Uterus (tissue), 4 donors: ENCODE measurements around the gene SLC9A7. TPM values are rescaled to one million over a fixed set of nuclear protein-coding genes. Genes with fewer than 3 reads are reported as not detected.

Experiments used
- DNase-seq, 2 donors: peaks; one replicate each; pipeline ENCODE4 v3.0.0-alpha.2; 2019 to 2020
- H3K27ac ChIP-seq, 2 donors: fragments of 200-600 bp; sonication (generic); 1 replicate in 1 of 2; 2 replicates in 1 of 2; pipeline ENCODE4 v1.5.1; 2016 to 2018
- H3K27me3 ChIP-seq, 2 donors: fragments of 200-600 bp; sonication (generic); one replicate each; pipeline ENCODE4 v1.5.1; 2018 to 2019; ENCODE audit warnings: control low read depth in 1 of 2
- H3K36me3 ChIP-seq, 2 donors: fragments of 200-600 bp; sonication (generic); one replicate each; pipeline ENCODE4 v1.5.1; 2019; ENCODE audit warnings: control low read depth in 1 of 2
- H3K4me1 ChIP-seq, 2 donors: fragments of 200-600 bp; sonication (generic); one replicate each; pipeline ENCODE4 v1.5.1; 2018 to 2019; ENCODE audit warnings: control low read depth in 1 of 2
- H3K4me3 ChIP-seq, 2 donors: fragments of 200-600 bp; sonication (generic); 1 replicate in 1 of 2; 2 replicates in 1 of 2; pipeline ENCODE4 v1.5.1; 2018 to 2019; ENCODE audit warnings: mild to moderate bottlenecking in 1 of 2
- H3K9me3 ChIP-seq, 2 donors: fragments of 200-600 bp; sonication (generic); one replicate each; pipeline ENCODE4 v1.5.1; 2019; ENCODE audit warnings: control low read depth in 1 of 2
- CTCF ChIP-seq, 4 experiments: fragments of 200-600 bp in 2 of 4; fragments of 450-650 bp in 2 of 4; sonication (generic) in 2 of 4; IDR thresholded peaks; one replicate each; pipeline ENCODE4 v1.5.1; 2016 to 2019; ENCODE audit warnings: antibody characterized with exemption in 4 of 4, mild to moderate bottlenecking in 2 of 4, moderate library complexity in 1 of 4
- POLR2A ChIP-seq, 2 donors: fragments of 450-650 bp; IDR thresholded peaks; one replicate each; pipeline ENCODE4 v1.6.1; 2016; ENCODE audit warnings: antibody characterized with exemption in 2 of 2, mild to moderate bottlenecking in 1 of 2, moderate library complexity in 1 of 2
- intact Hi-C: fragments of 100-400 bp; cut with DNase I; formaldehyde crosslinking; loops from one replicate; pipeline ENCODE4 v1.15.1; 2023; ENCODE audit warnings: low total_unique reads
- total RNA-seq, 4 donors: library from RNA; depleted of rRNA in 3 of 4; stranded (reverse); fragments of >200 nt in 3 of 4; gene quantifications; one replicate each; pipeline versions ENCODE4 v1.1.0 to v1.2.4, GENCODE V29; 2014 to 2023
- donor health status: DM: yes; HTN: yes; CAD: no.

SLC9A7 gene
- total RNA-seq, 4 donors from 2014 or later, result 0.51 to 6.4 (median 3.3) TPM

GRCh38 chrX:46712764-46713163 lies 46.2 kb downstream of the SLC9A7 start:
- H3K4me1 ChIP-seq, result no peaks in the 10 kb centered on the region
- no peaks in the 10 kb centered on the region for H3K9me3 ChIP-seq
- no peak overlapping the region for H3K4me3 ChIP-seq
- intact Hi-C loops, result no loop called here
- no peak for TF ChIP-seq CTCF (IDR thresholded peaks at IDR 0.05)
- TF ChIP-seq POLR2A (IDR thresholded peaks at IDR 0.05), result no peak
- H3K27ac ChIP-seq, result no peak overlapping the region
- H3K27me3 ChIP-seq, result peaks cover 0 to 4% of the 10 kb centered on the region in 2 donors
- DNase-seq, result no peak
- H3K36me3 ChIP-seq, result no peaks in the 10 kb centered on the region

- Histone ChIP-seq H3K9me3 (no peaks in the 10 kb centered on the region), H3K4me3 (no peak overlapping the region), H3K4me1 (no peaks in the 10 kb centered on the region), H3K27ac (no peak overlapping the region), H3K27me3 (peaks cover 0 to 4% of the 10 kb centered on the region in 2 donors), H3K36me3 (no peaks in the 10 kb centered on the region)
- TF ChIP-seq POLR2A (IDR thresholded peaks at IDR 0.05) (no peak), CTCF (IDR thresholded peaks at IDR 0.05) (no peak)
- DNase-seq, result no peak
- intact Hi-C loops, result no loop called here
These were observed 47.8 kb downstream of the SLC9A7 start for GRCh38 chrX:46710927-46711623.

- H3K27ac ChIP-seq, result no peak overlapping the region
These were observed 48.5 kb downstream of the SLC9A7 start for GRCh38 chrX:46710425-46710824.

GRCh38 chrX:46707274-46707965 lies 51.5 kb downstream of the SLC9A7 start:
- intact Hi-C loops, result no loop called here
- Histone ChIP-seq H3K36me3 (no peaks in the 10 kb centered on the region), H3K27ac (no peak overlapping the region), H3K4me1 (no peaks in the 10 kb centered on the region), H3K9me3 (no peaks in the 10 kb centered on the region), H3K4me3 (no peak overlapping the region), H3K27me3 (no peaks in the 10 kb centered on the region)
- no peak for TF ChIP-seq POLR2A (IDR thresholded peaks at IDR 0.05)
- TF ChIP-seq CTCF (IDR thresholded peaks at IDR 0.05), result no peak
- DNase-seq, result no peak

More at GRCh38 chrX:46710425-46710824, 48.5 kb downstream of the SLC9A7 start:
- no peak for DNase-seq
- H3K36me3 ChIP-seq, result no peaks in the 10 kb centered on the region
- intact Hi-C loops, result no loop called here
- TF ChIP-seq CTCF (IDR thresholded peaks at IDR 0.05) (no peak), POLR2A (IDR thresholded peaks at IDR 0.05) (no peak)
- no peaks in the 10 kb centered on the region for H3K4me1 ChIP-seq
- H3K27me3 ChIP-seq, result peaks cover 0 to 4% of the 10 kb centered on the region in 2 donors
- H3K9me3 ChIP-seq, result no peaks in the 10 kb centered on the region
- H3K4me3 ChIP-seq, result no peak overlapping the region

GRCh38 chrX:46704767-46705386 lies 54.0 kb downstream of the SLC9A7 start:
- H3K4me3 ChIP-seq, result no peak overlapping the region
- no peaks in the 10 kb centered on the region for H3K9me3 ChIP-seq
- no peaks in the 10 kb centered on the region for H3K4me1 ChIP-seq
- intact Hi-C loops, result no loop called here
- no peak for TF ChIP-seq CTCF (IDR thresholded peaks at IDR 0.05)
- TF ChIP-seq POLR2A (IDR thresholded peaks at IDR 0.05), result no peak
- DNase-seq, result no peak
- no peaks in the 10 kb centered on the region for H3K27me3 ChIP-seq
- no peak overlapping the region for H3K27ac ChIP-seq
- H3K36me3 ChIP-seq, result no peaks in the 10 kb centered on the region
